HG03108 (cell line): Measurements from ENCODE around the gene LAYN.

Experiments used
- ATAC-seq: cut with Tn5 transposase; IDR thresholded peaks from one replicate; pipeline ENCODE4 v1.9.1; 2021; ENCODE audit warnings: moderate library complexity; ENCODE audit not compliant: unreplicated experiment

The LAYN gene

GRCh38 chr11:111591187-111591960, 50.9 kb downstream of the LAYN start:
- ATAC-seq: no peak

DNA sequence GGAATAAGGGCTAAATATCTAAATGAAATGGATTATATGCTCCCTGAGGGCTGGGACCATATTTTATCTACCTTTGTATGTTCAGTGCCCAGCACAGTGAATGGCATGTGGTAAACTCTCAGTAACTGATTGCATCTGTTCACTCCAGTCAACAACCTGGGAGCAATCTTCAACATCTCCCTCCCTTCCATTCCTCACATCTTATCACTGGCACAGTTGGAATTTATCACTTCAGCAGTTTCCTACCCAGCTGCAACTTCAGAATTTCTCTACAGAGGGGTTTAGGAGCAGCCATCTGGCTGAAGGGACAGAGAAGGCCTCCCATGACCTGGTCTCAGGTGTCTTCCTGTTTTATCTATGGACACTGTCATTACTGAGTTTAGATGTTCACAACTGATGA, 52.0 kb downstream of the LAYN start:
- ATAC-seq: no peak

- ATAC-seq: no peak
These were observed 55.8 kb downstream of the LAYN start for GRCh38 chr11:111596319-111596718.

DNA sequence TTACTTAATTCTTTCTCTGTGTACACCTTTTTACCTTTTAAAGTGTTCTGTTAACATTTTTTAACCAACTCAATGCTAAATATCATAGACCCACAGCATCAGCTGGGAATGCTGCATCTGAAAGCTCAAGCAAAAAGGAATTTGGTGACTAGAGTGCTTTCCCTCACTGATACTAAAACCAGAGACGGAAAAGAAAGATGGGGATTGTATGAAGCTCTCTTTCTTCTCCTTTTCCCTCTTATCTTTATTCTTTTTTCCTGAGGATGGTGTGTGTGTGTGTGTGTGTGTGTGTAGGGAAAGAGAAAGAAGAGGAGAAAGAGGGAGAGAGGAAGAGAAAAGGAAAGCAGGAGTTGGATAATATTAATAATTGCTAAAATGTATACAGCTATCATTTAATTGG, 57.6 kb downstream of the LAYN start:
- no peak for ATAC-seq

DNA sequence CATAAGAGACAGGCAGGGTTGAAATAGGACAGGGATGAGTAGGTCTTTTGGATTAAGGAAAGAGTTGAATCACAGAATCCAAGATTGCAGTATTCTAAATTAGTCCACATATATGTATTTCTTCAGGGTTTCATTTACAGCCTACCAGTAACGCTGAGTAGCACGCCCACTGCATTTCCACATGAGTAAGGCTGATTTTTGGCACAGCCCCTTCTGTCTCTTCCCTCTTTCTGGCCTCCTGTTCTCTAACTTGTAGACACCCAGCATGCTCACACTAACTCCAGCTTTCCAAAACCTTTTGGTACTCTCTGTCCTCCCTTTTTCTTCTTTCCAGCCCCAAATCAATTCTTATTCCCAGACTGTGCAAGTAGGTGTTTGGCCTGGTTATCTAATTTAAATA, 58.0 kb downstream of the LAYN start:
- no peak for ATAC-seq

DNA sequence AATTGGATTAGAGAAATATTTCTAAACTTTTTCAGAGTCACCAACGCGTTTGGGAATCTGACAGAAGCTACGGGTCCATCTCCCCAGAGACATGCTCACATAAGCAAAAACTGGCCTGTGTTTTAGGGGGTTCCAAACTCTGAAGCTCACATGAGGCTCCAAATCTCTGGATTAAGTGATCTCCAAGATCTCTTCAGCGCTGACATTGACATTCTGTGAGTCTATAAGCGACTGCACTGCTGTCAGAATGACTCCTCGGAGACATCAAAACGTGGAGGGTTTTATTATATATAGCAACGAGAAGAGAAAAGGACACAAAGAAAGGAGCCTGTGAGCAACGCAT, 61.1 kb downstream of the LAYN start:
- ATAC-seq: no peak

GRCh38 chr11:111601979-111602864, 61.7 kb downstream of the LAYN start, which contains the start of gene SIK2:
Gene SIK2, plus strand, starts transcription at chr11:111602449. Its CDS starts 115 bp downstream, at chr11:111602564.
- ATAC-seq: peak; percentile 90

GRCh38 chr11:111602865-111603610, 62.5 kb downstream of the LAYN start:
- no peak for ATAC-seq

GRCh38 chr11:111603611-111604130, 63.2 kb downstream of the LAYN start:
- no peak for ATAC-seq

- ATAC-seq: no peak
These were observed 64.0 kb downstream of the LAYN start for GRCh38 chr11:111604392-111605009.

DNA sequence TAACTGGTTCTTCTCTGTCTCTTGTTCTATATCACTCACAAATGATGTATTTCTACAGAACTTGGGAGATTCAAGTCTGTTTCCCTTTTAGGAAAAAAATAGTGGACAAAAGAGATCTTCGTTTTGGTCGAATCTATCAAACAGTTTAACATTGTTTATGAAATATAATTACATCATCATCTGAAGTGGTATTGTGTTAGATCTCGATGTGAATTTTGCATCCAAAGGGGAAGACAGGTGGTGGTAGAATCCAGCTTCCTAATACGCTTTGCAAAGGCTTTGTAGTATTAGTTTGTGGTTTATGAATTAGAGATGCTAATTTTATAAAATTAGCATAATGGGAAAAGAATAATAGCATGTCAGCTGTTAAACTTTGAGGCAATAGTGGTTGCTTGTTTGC, 65.2 kb downstream of the LAYN start:
- ATAC-seq: no peak

GRCh38 chr11:111606986-111607385, 66.5 kb downstream of the LAYN start:
- no peak for ATAC-seq

GRCh38 chr11:111607751-111608150, 67.2 kb downstream of the LAYN start:
- no peak for ATAC-seq
